ENCODE results near the gene CACNA1A.

DNA sequence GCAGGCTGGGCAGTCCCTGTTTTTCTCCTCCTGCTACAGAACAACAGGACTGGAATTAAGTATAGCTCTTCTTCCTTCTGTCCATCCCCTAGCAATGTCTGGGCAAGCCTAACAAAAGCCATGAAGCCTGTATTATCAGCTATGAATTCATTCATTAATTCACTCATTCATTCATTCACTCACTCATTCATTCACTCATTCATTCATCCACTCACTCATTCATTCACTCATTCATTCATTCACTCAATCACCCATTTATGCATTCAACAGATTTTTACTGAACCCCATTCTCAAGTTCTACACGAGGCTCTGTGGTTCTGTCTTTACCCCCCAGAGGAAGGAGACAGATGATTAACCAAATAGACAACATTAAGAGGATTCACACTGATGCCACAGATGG, 69.9 kb downstream of the CACNA1A start:
- TF ChIP-seq EZH2 (IDR thresholded peaks at IDR 0.05; ENCODE audit: insufficient read depth, poor library complexity, severe bottlenecking) (no peak), EZH2phosphoT487 (IDR thresholded peaks at IDR 0.05; ENCODE audit: insufficient read depth, low read depth) (no peak)

Measured in GM23248 (cell line).